HEK293T (cell line): ENCODE measurements around the gene C13orf42.

Experiments
- BHLHE40 ChIP-seq: fragments of 450-650 bp; IDR thresholded peaks from 2 replicates; pipeline ENCODE4 v1.6.1; 2016; ENCODE audit warnings: mild to moderate bottlenecking, moderate library complexity, borderline replicate concordance
- FOXA1 ChIP-seq: fragments of 450-650 bp; IDR thresholded peaks from 2 replicates; pipeline ENCODE4 v1.6.1; 2016; ENCODE audit warnings: mild to moderate bottlenecking
- FOXK2 ChIP-seq: fragments of 450-650 bp; IDR thresholded peaks from 2 replicates; pipeline ENCODE4 v1.6.1; 2016; ENCODE audit warnings: mild to moderate bottlenecking
- HDGF ChIP-seq: fragments of 450-650 bp; IDR thresholded peaks from 2 replicates; pipeline ENCODE4 v1.6.1; 2017; ENCODE audit warnings: antibody characterized with exemption, borderline replicate concordance
- SP1 ChIP-seq: fragments of 450-650 bp; IDR thresholded peaks from 2 replicates; pipeline ENCODE4 v1.6.1; 2017

DNA sequence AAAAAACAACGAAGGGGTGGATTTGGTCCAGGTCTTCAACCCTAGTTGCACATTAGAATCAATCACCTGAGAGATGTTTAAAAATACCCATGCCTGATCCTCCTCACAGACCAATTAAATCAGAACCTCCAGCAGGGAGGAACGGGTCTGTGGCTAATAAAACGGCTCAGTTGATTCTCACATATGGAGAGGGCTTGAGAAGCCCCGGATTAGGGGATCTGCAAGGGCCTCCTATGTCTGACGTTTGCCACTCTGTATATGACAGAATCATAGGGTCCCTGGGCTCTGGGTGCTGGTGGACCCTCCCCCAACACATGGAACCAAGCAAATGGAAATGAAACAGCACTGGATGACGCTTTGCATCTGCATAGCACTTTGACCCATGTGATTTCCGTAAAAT, 36.7 kb upstream of the C13orf42 start:
- TF ChIP-seq HDGF (no peak), FOXK2 (no peak), SP1 (no peak), BHLHE40 (no peak), FOXA1 (no peak)
